Keratinocyte (primary cell): ENCODE measurements around the gene MTRF1. TPM values are rescaled to one million over a fixed set of nuclear protein-coding genes. Genes with fewer than 3 reads are reported as not detected.
A peak's percentile ranks its signal among the peaks of the same experiment; 100 is the strongest.

ENCODE experiments used
- DNase-seq: peaks from one replicate; pipeline ENCODE4 v3.0.0-alpha.2; 2011; ENCODE audit warnings: low read depth, missing footprints, low spot score
- FAIRE-seq: peaks from 2 replicates; lab custom pipeline; 2011; peaks lifted over from hg19 to GRCh38; lab: Jason Lieb, UNC
- H2AFZ ChIP-seq: 2 replicates; pipeline ENCODE4 v1.6.0; 2012; ENCODE audit warnings: low read length, control low read depth, inconsistent platforms; ENCODE audit not compliant: control insufficient read depth
- H3K27ac ChIP-seq: 2 replicates; pipeline ENCODE4 v1.5.1; 2011; ENCODE audit warnings: low read length; ENCODE audit not compliant: control insufficient read depth, insufficient read depth
- H3K27me3 ChIP-seq: 3 replicates; pipeline ENCODE4 v1.6.0; 2011; ENCODE audit warnings: low read length; ENCODE audit not compliant: control insufficient read depth, insufficient read depth; ENCODE audit errors: extremely low read depth
- H3K36me3 ChIP-seq, 2 experiments: 2 replicates in 1 of 2; 3 replicates in 1 of 2; pipeline ENCODE4 v1.5.1; 2011; ENCODE audit warnings: low read length in 2 of 2, mild to moderate bottlenecking in 1 of 2; ENCODE audit not compliant: control insufficient read depth in 2 of 2, insufficient read depth in 2 of 2; ENCODE audit errors: extremely low read depth in 1 of 2
- H3K4me1 ChIP-seq: 3 replicates; pipeline ENCODE4 v1.5.1; 2011; ENCODE audit warnings: low read length; ENCODE audit not compliant: control insufficient read depth, insufficient read depth; ENCODE audit errors: extremely low read depth
- H3K4me2 ChIP-seq: 3 replicates; pipeline ENCODE4 v1.6.0; 2011; ENCODE audit warnings: low read depth, low read length; ENCODE audit not compliant: control insufficient read depth, insufficient read depth; ENCODE audit errors: extremely low read depth
- H3K4me3 ChIP-seq, 3 experiments: fragments of 200-600 bp in 1 of 3; sonication (generic) in 1 of 3; 2 replicates in 2 of 3; 3 replicates in 1 of 3; pipeline ENCODE4 v1.5.1; 2011 to 2016; ENCODE audit warnings: low read length in 3 of 3, mild to moderate bottlenecking in 3 of 3, control low read depth in 2 of 3, inconsistent platforms in 1 of 3, low read depth in 1 of 3, mixed read lengths in 1 of 3, mixed run types in 1 of 3, moderate library complexity in 1 of 3; ENCODE audit not compliant: control insufficient read depth in 2 of 3, insufficient read depth in 2 of 3; ENCODE audit errors: extremely low read depth in 1 of 3
- H3K79me2 ChIP-seq: 2 replicates; pipeline ENCODE4 v1.6.0; 2012; ENCODE audit warnings: low read length; ENCODE audit not compliant: control insufficient read depth, insufficient read depth
- H3K9ac ChIP-seq: 3 replicates; pipeline ENCODE4 v1.6.0; 2011; ENCODE audit warnings: low read length; ENCODE audit not compliant: control insufficient read depth, insufficient read depth; ENCODE audit errors: extremely low read depth
- H3K9me1 ChIP-seq: 3 replicates; pipeline ENCODE4 v1.6.0; 2011; ENCODE audit warnings: low read length; ENCODE audit not compliant: control insufficient read depth, insufficient read depth; ENCODE audit errors: extremely low read depth
- H3K9me3 ChIP-seq: 2 replicates; pipeline ENCODE4 v1.5.1; 2012; ENCODE audit warnings: low read depth, low read length; ENCODE audit not compliant: control insufficient read depth
- H4K20me1 ChIP-seq: 3 replicates; pipeline ENCODE4 v1.6.0; 2011; ENCODE audit warnings: low read length; ENCODE audit not compliant: control insufficient read depth, insufficient read depth; ENCODE audit errors: extremely low read depth
- EZH2 ChIP-seq: IDR thresholded peaks from one replicate; pipeline ENCODE4 v1.6.1; 2012; ENCODE audit warnings: inconsistent platforms, mild to moderate bottlenecking, low read length, moderate library complexity
- dilution Hi-C: fragments of 300-500 bp; cut with MboI; formaldehyde crosslinking; loops from one replicate; pipeline ENCODE4 v1.7.0; 2020; ENCODE audit warnings: low sequenced_read_pairs; ENCODE audit not compliant: extremely low pct_ligation_motif_present
- polyA plus RNA-seq, 5 experiments: library from polyadenylated mRNA; depleted of rRNA in 3 of 5; stranded (reverse) in 3 of 5; stranded (forward) in 1 of 5; unstranded in 1 of 5; fragments of >200 nt; gene quantifications; 1 replicate in 1 of 5; 2 replicates in 3 of 5; 3 replicates in 1 of 5; pipeline versions ENCODE4 v1.2.1 to v1.2.3, GENCODE V29; 2011 to 2012; ENCODE audit warnings: missing spikeins in 2 of 5, low read depth in 1 of 5, low replicate concordance in 1 of 5
- TF ChIP-seq, protein P1 (sequence below), 3 experiments: IDR thresholded peaks in 1 of 3; conservative IDR thresholded peaks in 1 of 3; optimal IDR thresholded peaks in 1 of 3; 2 replicates in 2 of 3; 3 replicates in 1 of 3; pipeline versions ENCODE3 to v1.5.1; 2011; ENCODE audit warnings: low read length in 3 of 3, mild to moderate bottlenecking in 3 of 3, moderate library complexity in 2 of 3, control low read depth in 1 of 3, inconsistent platforms in 1 of 3; ENCODE audit not compliant: insufficient read depth in 2 of 3; ENCODE audit errors: extremely low read depth in 1 of 3

MTRF1 gene
- polyA plus RNA-seq, 1 donor (not counting 4 experiments of a cell fraction or from before 2014, with no cell fraction given), result 16.9 TPM

DNA sequence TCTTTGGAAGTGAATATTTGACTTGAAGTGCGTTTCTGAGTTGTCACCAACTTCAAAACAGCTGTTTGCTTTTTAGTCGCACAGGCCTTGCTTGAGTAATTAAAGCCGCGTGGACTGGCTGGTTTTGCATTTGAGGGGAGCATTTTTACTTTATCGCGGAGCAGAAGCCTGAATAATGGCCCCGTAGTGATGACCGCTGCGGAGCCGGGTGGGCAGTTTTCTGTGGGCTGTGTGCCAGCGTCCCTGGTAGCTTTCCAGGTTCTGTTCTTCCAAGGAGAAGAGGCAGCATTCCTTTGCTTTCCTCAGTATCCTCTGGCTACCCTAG is 48.8 kb upstream of the MTRF1 start:
- dilution Hi-C loops, result no loop called here
- H3K4me2 ChIP-seq, result peak overlapping the region; percentile 79
- peaks cover 20% of the 10 kb centered on the region for H3K4me1 ChIP-seq
- TF ChIP-seq, protein P1, sequence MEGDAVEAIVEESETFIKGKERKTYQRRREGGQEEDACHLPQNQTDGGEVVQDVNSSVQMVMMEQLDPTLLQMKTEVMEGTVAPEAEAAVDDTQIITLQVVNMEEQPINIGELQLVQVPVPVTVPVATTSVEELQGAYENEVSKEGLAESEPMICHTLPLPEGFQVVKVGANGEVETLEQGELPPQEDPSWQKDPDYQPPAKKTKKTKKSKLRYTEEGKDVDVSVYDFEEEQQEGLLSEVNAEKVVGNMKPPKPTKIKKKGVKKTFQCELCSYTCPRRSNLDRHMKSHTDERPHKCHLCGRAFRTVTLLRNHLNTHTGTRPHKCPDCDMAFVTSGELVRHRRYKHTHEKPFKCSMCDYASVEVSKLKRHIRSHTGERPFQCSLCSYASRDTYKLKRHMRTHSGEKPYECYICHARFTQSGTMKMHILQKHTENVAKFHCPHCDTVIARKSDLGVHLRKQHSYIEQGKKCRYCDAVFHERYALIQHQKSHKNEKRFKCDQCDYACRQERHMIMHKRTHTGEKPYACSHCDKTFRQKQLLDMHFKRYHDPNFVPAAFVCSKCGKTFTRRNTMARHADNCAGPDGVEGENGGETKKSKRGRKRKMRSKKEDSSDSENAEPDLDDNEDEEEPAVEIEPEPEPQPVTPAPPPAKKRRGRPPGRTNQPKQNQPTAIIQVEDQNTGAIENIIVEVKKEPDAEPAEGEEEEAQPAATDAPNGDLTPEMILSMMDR (optimal IDR thresholded peaks at IDR 0.05 in 1 of 3, IDR thresholded peaks at IDR 0.05 in 1 of 3, conservative IDR thresholded peaks at IDR 0.05 in 1 of 3; ENCODE audit: extremely low read depth in 1 of 3, insufficient read depth in 2 of 3, low read length in 3 of 3), result no peak
- TF ChIP-seq EZH2, result no peak
- no peaks in the 10 kb centered on the region for H3K27me3 ChIP-seq
- H3K9me1 ChIP-seq, result no peaks in the 10 kb centered on the region
- peak overlapping the region; percentile 94 to 98 (median 97) for H3K4me3 ChIP-seq
- H3K9me3 ChIP-seq, result no peaks in the 10 kb centered on the region
- no peaks in the 10 kb centered on the region for H3K36me3 ChIP-seq
- DNase-seq, result no peak
- H3K79me2 ChIP-seq, result peaks cover 59% of the 10 kb centered on the region
- peak overlapping the region; percentile 94 for H3K9ac ChIP-seq
- no peaks in the 10 kb centered on the region for H4K20me1 ChIP-seq
- H2AFZ ChIP-seq, result peak overlapping the region; percentile 99
- FAIRE-seq, result no peak
- peak overlapping the region; percentile 94 for H3K27ac ChIP-seq

DNA sequence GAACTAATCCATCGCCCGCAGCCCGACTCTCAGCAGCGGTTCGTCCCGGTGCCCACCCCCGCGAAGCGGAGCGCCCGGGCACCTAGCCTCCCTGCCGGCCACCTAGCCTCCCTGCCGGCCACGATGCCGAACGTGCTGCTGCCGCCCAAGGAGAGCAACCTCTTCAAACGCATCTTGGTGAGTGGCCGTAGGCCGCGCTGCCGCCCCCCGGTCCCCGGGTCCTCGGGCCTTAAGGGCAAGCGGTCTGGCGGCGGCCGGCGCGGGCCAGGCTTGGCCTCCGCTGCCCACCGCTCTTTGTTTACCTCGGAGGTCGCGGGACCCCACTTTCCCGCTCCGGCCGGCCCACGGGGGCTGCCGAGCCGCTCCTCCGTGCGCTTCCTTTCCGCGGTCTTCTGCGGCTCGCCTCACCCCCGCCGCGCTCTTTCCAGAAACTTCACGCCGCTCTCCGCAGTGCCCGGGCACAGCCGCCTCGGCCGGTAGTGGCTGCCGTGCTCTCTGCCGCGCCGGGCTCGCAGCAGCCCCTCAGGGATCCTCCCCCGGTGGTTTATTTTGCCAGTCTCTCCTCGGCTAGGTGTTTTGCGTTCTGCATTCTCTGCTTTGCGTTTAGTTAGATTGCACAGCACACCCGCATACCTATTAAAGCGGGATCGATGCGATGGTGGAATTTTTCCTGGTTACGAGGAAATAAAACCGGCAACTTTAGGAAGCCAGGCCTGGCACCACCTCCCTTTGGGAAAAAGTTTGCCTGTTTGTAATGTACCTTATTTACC is 48.2 kb upstream of the MTRF1 start:
- dilution Hi-C loops, result no loop called here
- H3K9ac ChIP-seq, result peak overlapping the region; percentile 94
- no peaks in the 10 kb centered on the region for H3K9me3 ChIP-seq
- H4K20me1 ChIP-seq, result no peaks in the 10 kb centered on the region
- H3K9me1 ChIP-seq, result no peaks in the 10 kb centered on the region
- no peaks in the 10 kb centered on the region for H3K27me3 ChIP-seq
- TF ChIP-seq, protein P1 (optimal IDR thresholded peaks at IDR 0.05 in 1 of 3, IDR thresholded peaks at IDR 0.05 in 1 of 3, conservative IDR thresholded peaks at IDR 0.05 in 1 of 3; ENCODE audit: extremely low read depth in 1 of 3, insufficient read depth in 2 of 3, low read length in 3 of 3), result no peak
- no peak for TF ChIP-seq EZH2
- H3K27ac ChIP-seq, result peak overlapping the region; percentile 94
- DNase-seq (no peak), FAIRE-seq (no peak)
- H3K36me3 ChIP-seq, result no peaks in the 10 kb centered on the region
- peak overlapping the region; percentile 79 for H3K4me2 ChIP-seq
- H3K4me3 ChIP-seq, result peak overlapping the region; percentile 94 to 98 (median 97)
- H2AFZ ChIP-seq, result peak overlapping the region; percentile 99
- peaks cover 54% of the 10 kb centered on the region for H3K79me2 ChIP-seq
- H3K4me1 ChIP-seq, result peaks cover 20% of the 10 kb centered on the region
